HUES48 (cell line): ENCODE measurements around the gene ALDH1L2.

Experiments
- H3K27ac ChIP-seq: one replicate; pipeline ENCODE4 v1.7.0; 2013; ENCODE audit warnings: low read depth, low read length, inconsistent platforms
- H3K27me3 ChIP-seq: 2 replicates; pipeline ENCODE4 v1.6.1; 2013; ENCODE audit warnings: mild to moderate bottlenecking, low read length; ENCODE audit not compliant: control insufficient read depth, insufficient read depth
- H3K36me3 ChIP-seq: 2 replicates; pipeline ENCODE4 v1.6.1; 2013; ENCODE audit warnings: low read length; ENCODE audit not compliant: control insufficient read depth, insufficient read depth
- H3K4me1 ChIP-seq: 2 replicates; pipeline ENCODE4 v1.6.1; 2013; ENCODE audit warnings: mild to moderate bottlenecking, low read length; ENCODE audit not compliant: control insufficient read depth, insufficient read depth
- H3K4me3 ChIP-seq: 2 replicates; pipeline ENCODE4 v1.5.1; 2013; ENCODE audit warnings: mild to moderate bottlenecking, low read depth, low read length
- H3K9ac ChIP-seq: 2 replicates; pipeline ENCODE4 v1.6.1; 2013; ENCODE audit warnings: mild to moderate bottlenecking, low read depth, low read length, moderate library complexity
- H3K9me3 ChIP-seq: 2 replicates; pipeline ENCODE4 v1.6.1; 2013; ENCODE audit warnings: low read length; ENCODE audit not compliant: control insufficient read depth, insufficient read depth

The ALDH1L2 gene

GRCh38 chr12:105032703-105033357 is 51.4 kb downstream of the ALDH1L2 start:
- Histone ChIP-seq H3K36me3 (no peaks in the 10 kb centered on the region), H3K27me3 (no peaks in the 10 kb centered on the region), H3K27ac (no peak overlapping the region)

GRCh38 chr12:105030820-105031807 is 53.1 kb downstream of the ALDH1L2 start:
- Histone ChIP-seq H3K9ac (no peak overlapping the region), H3K27me3 (no peaks in the 10 kb centered on the region), H3K36me3 (no peaks in the 10 kb centered on the region; the same call in 1 of the 2 replicates), H3K27ac (no peak overlapping the region), H3K9me3 (no peaks in the 10 kb centered on the region), H3K4me3 (no peak overlapping the region), H3K4me1 (no peaks in the 10 kb centered on the region)

More at GRCh38 chr12:105032703-105033357, 51.4 kb downstream of the ALDH1L2 start:
- Histone ChIP-seq H3K4me1 (no peaks in the 10 kb centered on the region), H3K9ac (no peak overlapping the region), H3K9me3 (no peaks in the 10 kb centered on the region), H3K4me3 (no peak overlapping the region)

GRCh38 chr12:105026411-105026810 is 57.8 kb downstream of the ALDH1L2 start:
- no peaks in the 10 kb centered on the region for H3K4me1 ChIP-seq
- H3K9ac ChIP-seq = no peak overlapping the region
- H3K4me3 ChIP-seq = no peak overlapping the region
- H3K9me3 ChIP-seq = no peaks in the 10 kb centered on the region
- H3K27me3 ChIP-seq = no peaks in the 10 kb centered on the region
- H3K36me3 ChIP-seq = no peaks in the 10 kb centered on the region; the same call in 1 of the 2 replicates
- H3K27ac ChIP-seq = no peak overlapping the region

- Histone ChIP-seq H3K4me3 (no peak overlapping the region), H3K27ac (no peak overlapping the region), H3K36me3 (no peaks in the 10 kb centered on the region; the same call in 1 of the 2 replicates), H3K9ac (no peak overlapping the region), H3K9me3 (no peaks in the 10 kb centered on the region), H3K4me1 (no peaks in the 10 kb centered on the region), H3K27me3 (no peaks in the 10 kb centered on the region)
These were observed 58.4 kb downstream of the ALDH1L2 start for GRCh38 chr12:105025890-105026289.

GRCh38 chr12:105024928-105025327 is 59.3 kb downstream of the ALDH1L2 start:
- Histone ChIP-seq H3K9me3 (no peaks in the 10 kb centered on the region), H3K36me3 (no peaks in the 10 kb centered on the region; the same call in 1 of the 2 replicates), H3K4me3 (no peak overlapping the region), H3K27ac (no peak overlapping the region), H3K4me1 (peaks cover 7% of the 10 kb centered on the region; the same call in 1 of the 2 replicates), H3K27me3 (no peaks in the 10 kb centered on the region), H3K9ac (no peak overlapping the region)

- Histone ChIP-seq H3K27ac (no peak overlapping the region), H3K4me3 (no peak overlapping the region), H3K27me3 (no peaks in the 10 kb centered on the region), H3K36me3 (peaks cover 9% of the 10 kb centered on the region; the same call in 1 of the 2 replicates), H3K9me3 (no peaks in the 10 kb centered on the region), H3K9ac (no peak overlapping the region), H3K4me1 (peaks cover 7% of the 10 kb centered on the region; the same call in 1 of the 2 replicates)
These were observed 63.9 kb downstream of the ALDH1L2 start for GRCh38 chr12:105020241-105020962.

GRCh38 chr12:105018776-105019175 is 65.5 kb downstream of the ALDH1L2 start:
- Histone ChIP-seq H3K4me3 (no peak overlapping the region), H3K4me1 (peaks cover 7% of the 10 kb centered on the region; the same call in 1 of the 2 replicates), H3K9me3 (no peaks in the 10 kb centered on the region), H3K27ac (no peak overlapping the region), H3K9ac (no peak overlapping the region), H3K36me3 (peaks cover 23% of the 10 kb centered on the region), H3K27me3 (no peaks in the 10 kb centered on the region)

GRCh38 chr12:105018012-105018411 is 66.2 kb downstream of the ALDH1L2 start:
- Histone ChIP-seq H3K9me3 (no peaks in the 10 kb centered on the region), H3K4me3 (no peak overlapping the region), H3K4me1 (peaks cover 7% of the 10 kb centered on the region; the same call in 1 of the 2 replicates), H3K36me3 (peaks cover 30% of the 10 kb centered on the region), H3K9ac (no peak overlapping the region), H3K27me3 (no peaks in the 10 kb centered on the region), H3K27ac (no peak overlapping the region)

GRCh38 chr12:105015543-105015942 is 68.7 kb downstream of the ALDH1L2 start:
- Histone ChIP-seq H3K27me3 (no peaks in the 10 kb centered on the region), H3K9me3 (no peaks in the 10 kb centered on the region), H3K9ac (no peak overlapping the region), H3K36me3 (peaks cover 30% of the 10 kb centered on the region), H3K4me1 (peaks cover 5% of the 10 kb centered on the region; the same call in 1 of the 2 replicates), H3K27ac (no peak overlapping the region), H3K4me3 (no peak overlapping the region)

- no peaks in the 10 kb centered on the region for H3K9me3 ChIP-seq
- no peak overlapping the region for H3K9ac ChIP-seq
- no peaks in the 10 kb centered on the region for H3K4me1 ChIP-seq
- H3K27me3 ChIP-seq = no peaks in the 10 kb centered on the region
- H3K36me3 ChIP-seq = peaks cover 30% of the 10 kb centered on the region
- no peak overlapping the region for H3K4me3 ChIP-seq
- H3K27ac ChIP-seq = no peak overlapping the region
These were observed 69.7 kb downstream of the ALDH1L2 start for GRCh38 chr12:105014603-105015002.
